ENCODE results near the gene CPNE4. TPM values are rescaled to one million over a fixed set of nuclear protein-coding genes. Genes with fewer than 3 reads are reported as not detected.

The CPNE4 gene
- total RNA-seq, 1 donor from 2014 or later = 0.20 TPM

GRCh38 chr3:132042681-132043080, 7.9 kb upstream of the CPNE4 start:
- no peaks in the 10 kb centered on the region for H3K36me3 Mint-ChIP-seq
- no peaks in the 10 kb centered on the region for H3K4me1 Mint-ChIP-seq
- H3K27me3 Mint-ChIP-seq (ENCODE audit: low read depth) = peaks cover 22% of the 10 kb centered on the region
- no peak for DNase-seq (ENCODE audit: low spot score in 2 of 2, unreplicated experiment in 2 of 2)
- no peaks in the 10 kb centered on the region for H3K9me3 Mint-ChIP-seq
- no peak overlapping the region for H3K4me3 Mint-ChIP-seq
- TF ChIP-seq CTCF (IDR thresholded peaks at IDR 0.05; ENCODE audit: unreplicated experiment) = no peak
- H3K27ac Mint-ChIP-seq = no peak overlapping the region

GRCh38 chr3:132038198-132038825, 3.5 kb upstream of the CPNE4 start:
- H3K4me1 Mint-ChIP-seq = peaks cover 6% of the 10 kb centered on the region
- H3K36me3 Mint-ChIP-seq = no peaks in the 10 kb centered on the region
- H3K27ac Mint-ChIP-seq = no peak overlapping the region
- DNase-seq (ENCODE audit: low spot score in 2 of 2, unreplicated experiment in 2 of 2) = no peak
- peaks cover 65% of the 10 kb centered on the region for H3K27me3 Mint-ChIP-seq (ENCODE audit: low read depth)
- H3K9me3 Mint-ChIP-seq = no peaks in the 10 kb centered on the region
- peak; percentile 60 for TF ChIP-seq CTCF (IDR thresholded peaks at IDR 0.05; ENCODE audit: unreplicated experiment)
- H3K4me3 Mint-ChIP-seq = no peak overlapping the region

- Mint-ChIP-seq H3K36me3 (no peaks in the 10 kb centered on the region), H3K27ac (no peak overlapping the region), H3K4me3 (no peak overlapping the region), H3K9me3 (no peaks in the 10 kb centered on the region), H3K27me3 (ENCODE audit: low read depth) (peaks cover 72% of the 10 kb centered on the region), H3K4me1 (peaks cover 6% of the 10 kb centered on the region)
- DNase-seq (ENCODE audit: low spot score in 2 of 2, unreplicated experiment in 2 of 2) = no peak
- TF ChIP-seq CTCF (IDR thresholded peaks at IDR 0.05; ENCODE audit: unreplicated experiment) = no peak
These were observed 2.8 kb upstream of the CPNE4 start for GRCh38 chr3:132037581-132037980.

- H3K4me1 Mint-ChIP-seq = peaks cover 6% of the 10 kb centered on the region
- H3K4me3 Mint-ChIP-seq = no peak overlapping the region
- no peak for TF ChIP-seq CTCF (IDR thresholded peaks at IDR 0.05; ENCODE audit: unreplicated experiment)
- H3K9me3 Mint-ChIP-seq = no peaks in the 10 kb centered on the region
- peaks cover 77% of the 10 kb centered on the region for H3K27me3 Mint-ChIP-seq (ENCODE audit: low read depth)
- no peak overlapping the region for H3K27ac Mint-ChIP-seq
- DNase-seq (ENCODE audit: low spot score in 2 of 2, unreplicated experiment in 2 of 2) = no peak
- no peaks in the 10 kb centered on the region for H3K36me3 Mint-ChIP-seq
These were observed 2.2 kb upstream of the CPNE4 start for GRCh38 chr3:132037056-132037455.

GRCh38 chr3:132034097-132034485, 723 bp downstream of the CPNE4 start:
- no peak for TF ChIP-seq CTCF (IDR thresholded peaks at IDR 0.05; ENCODE audit: unreplicated experiment)
- no peak overlapping the region for H3K27ac Mint-ChIP-seq
- no peak for DNase-seq (ENCODE audit: low spot score in 2 of 2, unreplicated experiment in 2 of 2)
- peak overlapping the region; percentile 10 for H3K4me3 Mint-ChIP-seq
- no peaks in the 10 kb centered on the region for H3K36me3 Mint-ChIP-seq
- H3K27me3 Mint-ChIP-seq (ENCODE audit: low read depth) = peaks cover 88% of the 10 kb centered on the region
- no peaks in the 10 kb centered on the region for H3K9me3 Mint-ChIP-seq
- H3K4me1 Mint-ChIP-seq = peaks cover 6% of the 10 kb centered on the region

GRCh38 chr3:132033471-132033870, 1.3 kb downstream of the CPNE4 start:
- Mint-ChIP-seq H3K36me3 (no peaks in the 10 kb centered on the region), H3K27ac (no peak overlapping the region), H3K4me3 (no peak overlapping the region), H3K9me3 (no peaks in the 10 kb centered on the region), H3K27me3 (ENCODE audit: low read depth) (peaks cover 87% of the 10 kb centered on the region), H3K4me1 (peaks cover 6% of the 10 kb centered on the region)
- no peak for DNase-seq (ENCODE audit: low spot score in 2 of 2, unreplicated experiment in 2 of 2)
- no peak for TF ChIP-seq CTCF (IDR thresholded peaks at IDR 0.05; ENCODE audit: unreplicated experiment)
